ENCODE data around the gene WDR41.
"Not testable (repeated sequence)": the region's sequence is repeated elsewhere in the genome, so short reads cannot be mapped to it uniquely, and the experiment has no call there.

The WDR41 gene

GRCh38 chr5:77407152-77407551 is 85.0 kb downstream of the WDR41 start:
- no peak for DNase-seq (ENCODE audit: low spot score)

- no peak for DNase-seq (ENCODE audit: low spot score)
Observed at GRCh38 chr5:77402796-77403195, 89.3 kb downstream of the WDR41 start.

GRCh38 chr5:77400645-77401044 is 91.5 kb downstream of the WDR41 start:
- no peak for DNase-seq (ENCODE audit: low spot score)

- DNase-seq (ENCODE audit: low spot score) = no peak
Observed at GRCh38 chr5:77398896-77399295, 93.2 kb downstream of the WDR41 start.

- DNase-seq (ENCODE audit: low spot score) = no peak
Observed at GRCh38 chr5:77398458-77398857, 93.7 kb downstream of the WDR41 start.

DNA sequence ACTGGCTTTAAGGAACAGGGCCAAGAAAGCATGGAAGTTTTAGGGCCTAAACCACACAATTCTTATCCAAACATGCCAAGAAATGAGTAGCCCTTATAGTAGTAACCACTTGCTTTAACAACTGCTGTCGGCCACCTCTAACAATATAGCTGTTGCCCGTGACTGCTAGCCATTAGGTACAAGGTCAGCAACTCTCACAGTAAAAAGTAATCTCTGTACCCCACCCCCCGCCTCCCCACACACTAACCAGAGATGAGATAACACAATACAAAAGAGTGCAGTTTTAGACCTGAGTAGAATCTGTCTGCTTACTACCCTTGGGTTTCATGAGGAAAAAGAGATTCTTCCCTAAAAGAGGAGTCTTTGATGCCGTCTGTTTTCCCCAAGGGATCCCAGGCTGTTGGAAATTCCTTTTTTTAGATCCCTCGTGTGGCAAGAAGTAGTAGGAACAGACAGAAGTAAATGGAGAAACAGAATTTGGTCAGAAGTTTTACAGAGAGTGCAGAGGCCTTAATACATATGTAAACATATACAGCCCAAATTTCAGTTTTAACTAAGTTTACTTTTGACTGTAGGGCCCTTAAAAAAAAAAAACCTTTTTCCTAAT is 94.3 kb downstream of the WDR41 start:
- no peak for DNase-seq (ENCODE audit: low spot score)

GRCh38 chr5:77396017-77396416 is 96.1 kb downstream of the WDR41 start:
- no peak for DNase-seq (ENCODE audit: low spot score)

- no peak for DNase-seq (ENCODE audit: low spot score)
Observed at GRCh38 chr5:77394064-77394715, 97.9 kb downstream of the WDR41 start.

- no peak for DNase-seq (ENCODE audit: low spot score)
Observed at GRCh38 chr5:77391240-77391765, 100.8 kb downstream of the WDR41 start.

- DNase-seq (ENCODE audit: low spot score) = no peak
Observed at GRCh38 chr5:77390795-77391194, 101.3 kb downstream of the WDR41 start.

- DNase-seq (ENCODE audit: low spot score) = no peak
Observed at GRCh38 chr5:77390221-77390620, 101.9 kb downstream of the WDR41 start.

- no peak for DNase-seq (ENCODE audit: low spot score)
Observed at GRCh38 chr5:77389746-77390145, 102.4 kb downstream of the WDR41 start.

DNA sequence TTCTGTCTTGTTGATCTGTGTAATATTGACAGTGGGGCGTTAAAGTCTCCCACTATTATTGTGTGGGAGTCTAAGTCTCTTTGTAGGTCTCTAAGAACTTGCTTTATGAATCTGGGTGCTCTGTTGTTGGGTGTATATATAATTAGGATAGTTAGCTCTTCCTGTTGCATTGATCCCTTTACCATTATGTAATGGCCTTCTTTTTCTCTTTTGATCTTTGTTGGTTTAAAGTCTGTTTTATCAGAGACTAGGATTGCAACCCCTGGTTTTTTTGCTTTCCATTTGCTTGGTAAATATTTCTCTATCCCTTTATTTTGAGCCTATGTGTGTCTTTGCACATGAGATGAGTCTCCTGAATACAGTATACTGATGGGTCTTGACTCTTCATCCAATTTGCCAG is 105.8 kb downstream of the WDR41 start:
- DNase-seq (ENCODE audit: low spot score) = not testable (repeated sequence)

GRCh38 chr5:77383336-77383735 is 108.8 kb downstream of the WDR41 start:
- not testable (repeated sequence) for DNase-seq (ENCODE audit: low spot score)
